AG20443 (cell line): ENCODE data around the gene CCT4.
A peak's percentile ranks its signal among the peaks of the same experiment; 100 is the strongest.
"Not testable (repeated sequence)": the region's sequence is repeated elsewhere in the genome, so short reads cannot be mapped to it uniquely, and the experiment has no call there.

Experiments used
- DNase-seq: peaks from one replicate; pipeline ENCODE4 v3.0.0; 2012; ENCODE audit warnings: low spot score, mixed read lengths

Gene CCT4

GRCh38 chr2:61878761-61879160 is 9.7 kb downstream of the CCT4 start:
- DNase-seq = no peak

GRCh38 chr2:61877571-61878245 is 10.7 kb downstream of the CCT4 start:
- no peak for DNase-seq

GRCh38 chr2:61876400-61876799 is 12.1 kb downstream of the CCT4 start:
- no peak for DNase-seq

- DNase-seq = not testable (repeated sequence)
Measured at GRCh38 chr2:61866482-61867089, 21.9 kb downstream of the CCT4 start.

- DNase-seq = no peak
Measured at GRCh38 chr2:61862085-61862484, 26.4 kb downstream of the CCT4 start.

- no peak for DNase-seq
Measured at GRCh38 chr2:61857224-61857623, 31.2 kb downstream of the CCT4 start.

GRCh38 chr2:61855318-61855613 is 33.2 kb downstream of the CCT4 start:
- DNase-seq = no peak

- peak; percentile 97 for DNase-seq
Measured at GRCh38 chr2:61854564-61855317, 33.7 kb downstream of the CCT4 start.

- DNase-seq = peak; percentile 94
Measured at GRCh38 chr2:61853847-61854563, 34.5 kb downstream of the CCT4 start, which contains the start of gene FAM161A. TSS of gene FAM161A (minus strand) at chr2:61854060. CDS start at chr2:61854041, 19 bp downstream.

GRCh38 chr2:61853086-61853846 is 35.2 kb downstream of the CCT4 start:
- DNase-seq = peak; percentile 88

- not testable (repeated sequence) for DNase-seq
Measured at GRCh38 chr2:61851270-61851669, 37.2 kb downstream of the CCT4 start.

GRCh38 chr2:61845320-61845719 is 43.1 kb downstream of the CCT4 start:
- DNase-seq = no peak

GRCh38 chr2:61841286-61841685 is 47.2 kb downstream of the CCT4 start:
- no peak for DNase-seq

- no peak for DNase-seq
Measured at GRCh38 chr2:61834893-61835292, 53.6 kb downstream of the CCT4 start.

- DNase-seq = no peak
Measured at GRCh38 chr2:61833971-61834370, 54.5 kb downstream of the CCT4 start.

- DNase-seq = no peak
Measured at GRCh38 chr2:61832183-61832841, 56.1 kb downstream of the CCT4 start.

- no peak for DNase-seq
Measured at GRCh38 chr2:61822255-61822654, 66.2 kb downstream of the CCT4 start.
